GM18858 (cell line): ENCODE data around the gene CEP164.
"Not testable (repeated sequence)": the region's sequence is repeated elsewhere in the genome, so short reads cannot be mapped to it uniquely, and the experiment has no call there.

ENCODE experiments used
- ATAC-seq: cut with Tn5 transposase; IDR thresholded peaks from one replicate; pipeline ENCODE4 v1.9.1; 2021; ENCODE audit not compliant: unreplicated experiment

Gene CEP164

DNA sequence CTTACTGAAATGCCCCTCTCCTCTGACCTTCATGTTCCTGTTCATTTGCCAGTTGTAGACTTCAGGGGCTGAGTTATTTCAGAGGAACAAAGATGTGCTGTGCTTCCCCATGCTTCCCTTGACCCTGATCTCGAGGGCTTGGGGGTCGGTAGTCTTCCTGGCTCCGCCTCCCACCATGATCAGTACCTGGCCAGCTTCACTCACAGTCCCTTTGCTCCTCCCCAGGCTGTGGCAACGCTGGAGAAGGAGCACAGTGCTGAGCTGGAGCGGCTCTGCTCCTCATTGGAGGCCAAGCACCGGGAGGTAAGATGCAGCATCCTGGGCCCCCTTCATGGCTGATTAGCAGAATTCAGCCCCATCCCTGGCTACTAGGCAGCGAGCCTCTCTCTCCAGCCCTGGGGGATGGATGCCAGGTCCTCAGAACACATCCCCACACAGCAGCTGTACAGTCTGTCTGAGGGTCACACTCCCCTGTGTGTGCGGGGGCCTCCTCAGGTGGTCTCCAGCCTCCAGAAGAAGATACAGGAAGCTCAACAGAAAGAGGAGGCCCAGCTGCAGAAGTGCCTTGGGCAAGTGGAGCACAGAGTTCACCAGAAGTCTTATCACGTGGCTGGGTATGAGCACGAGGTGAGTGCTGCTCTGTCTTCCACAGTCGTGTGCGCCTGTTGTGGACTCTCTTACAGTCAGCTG lies 64.5 kb downstream of the CEP164 start:
- ATAC-seq = no peak

DNA sequence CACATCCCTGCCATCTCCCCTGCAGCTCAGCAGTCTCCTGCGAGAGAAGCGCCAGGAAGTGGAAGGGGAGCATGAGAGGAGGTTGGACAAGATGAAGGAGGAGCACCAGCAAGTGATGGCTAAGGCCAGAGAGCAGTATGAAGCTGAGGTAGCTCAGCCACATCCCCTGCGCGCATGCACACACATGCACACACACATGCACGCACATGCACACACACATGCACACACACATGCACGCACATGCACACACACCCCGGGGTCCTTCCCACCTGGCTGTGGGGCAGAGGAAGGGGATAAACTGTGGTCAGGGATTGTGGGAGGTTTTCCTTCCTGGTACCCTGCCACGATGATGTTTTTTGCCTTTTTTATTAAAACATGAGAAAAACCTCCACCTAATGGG lies 65.3 kb downstream of the CEP164 start:
- no peak for ATAC-seq

DNA sequence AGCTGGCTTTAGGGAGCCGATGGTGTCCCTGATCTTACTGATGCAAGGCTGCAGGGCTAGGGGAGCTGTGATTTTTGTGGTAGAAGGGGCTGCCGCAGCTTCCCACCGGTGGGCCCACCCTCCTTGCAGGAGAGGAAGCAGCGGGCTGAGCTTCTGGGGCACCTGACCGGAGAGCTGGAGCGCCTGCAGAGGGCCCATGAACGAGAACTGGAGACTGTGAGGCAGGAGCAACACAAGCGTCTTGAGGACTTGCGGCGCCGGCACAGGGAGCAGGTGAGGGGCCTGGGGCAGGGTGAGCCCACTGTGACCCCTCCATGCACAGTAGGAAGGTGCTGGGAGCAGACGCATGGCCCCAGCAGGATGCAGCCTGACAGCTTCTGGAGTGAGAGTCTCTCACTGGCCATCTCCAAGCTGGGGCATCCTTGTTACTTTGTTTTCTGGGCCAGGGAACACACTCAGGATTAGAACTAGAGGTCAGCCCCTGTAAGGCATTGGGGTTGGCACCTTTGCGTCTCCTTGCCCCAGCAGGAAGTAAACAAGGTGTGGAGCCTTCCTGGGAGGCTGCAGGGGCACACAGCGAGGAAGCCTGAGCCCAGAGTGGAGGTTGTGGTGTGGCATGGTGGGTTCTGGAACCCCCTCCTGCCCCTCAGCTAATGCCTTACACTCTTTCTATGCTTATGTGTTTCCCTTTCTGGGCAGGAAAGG lies 66.7 kb downstream of the CEP164 start:
- no peak for ATAC-seq

DNA sequence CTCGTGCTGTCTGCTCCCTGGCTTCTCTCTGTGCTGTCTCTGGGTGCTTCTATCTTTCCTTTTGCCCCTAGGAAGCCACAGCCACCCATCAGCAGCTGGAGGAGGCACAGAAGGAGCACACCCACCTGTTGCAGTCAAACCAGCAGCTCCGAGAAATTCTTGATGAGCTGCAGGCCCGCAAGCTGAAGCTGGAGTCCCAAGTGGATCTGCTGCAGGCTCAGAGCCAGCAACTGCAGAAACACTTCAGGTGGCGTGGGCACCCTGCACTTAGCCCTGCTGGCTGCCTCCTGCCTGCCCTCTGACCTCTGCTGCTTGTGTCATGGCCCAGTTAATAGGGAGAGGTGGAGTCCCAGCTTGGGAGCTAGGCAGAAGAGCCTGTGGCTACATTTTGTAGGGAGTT lies 67.8 kb downstream of the CEP164 start:
- ATAC-seq = no peak

DNA sequence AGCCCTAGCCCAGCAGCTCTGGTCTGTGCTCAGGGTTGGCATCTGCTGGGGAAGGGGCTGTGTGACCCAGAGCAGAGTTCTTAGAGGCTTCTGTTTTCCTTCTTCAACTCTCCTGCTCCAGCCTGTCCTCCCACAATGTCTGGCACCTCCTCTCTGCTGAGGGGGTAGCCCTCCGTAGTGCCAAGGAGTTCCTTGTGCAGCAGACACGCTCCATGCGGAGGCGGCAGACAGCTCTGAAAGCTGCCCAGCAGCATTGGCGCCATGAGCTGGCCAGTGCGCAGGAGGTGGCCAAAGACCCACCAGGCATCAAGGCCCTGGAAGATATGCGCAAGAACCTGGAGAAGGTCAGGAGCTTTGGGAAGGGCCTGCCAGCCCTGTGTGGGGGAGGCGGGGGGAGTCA lies 69.3 kb downstream of the CEP164 start:
- ATAC-seq = no peak

DNA sequence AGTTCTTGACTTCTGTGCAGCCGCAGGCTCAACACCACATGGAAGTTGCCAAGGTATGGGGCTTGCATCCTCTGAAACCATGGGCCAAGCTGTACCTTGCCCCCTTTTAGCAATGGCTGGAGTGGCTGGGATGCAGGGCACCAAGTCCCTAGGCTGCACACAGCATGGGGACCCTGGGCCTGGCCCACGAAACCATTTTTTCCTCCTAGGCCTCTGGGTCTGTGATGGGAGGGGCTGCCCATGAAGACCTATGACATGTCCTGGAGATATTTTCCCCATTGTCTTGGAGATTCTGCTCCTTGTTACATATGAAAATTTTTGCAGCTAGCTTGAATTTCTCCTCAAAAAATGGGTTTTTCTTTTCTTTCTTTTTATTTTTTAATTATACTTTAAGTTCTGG lies 71.0 kb downstream of the CEP164 start:
- not testable (repeated sequence) for ATAC-seq

DNA sequence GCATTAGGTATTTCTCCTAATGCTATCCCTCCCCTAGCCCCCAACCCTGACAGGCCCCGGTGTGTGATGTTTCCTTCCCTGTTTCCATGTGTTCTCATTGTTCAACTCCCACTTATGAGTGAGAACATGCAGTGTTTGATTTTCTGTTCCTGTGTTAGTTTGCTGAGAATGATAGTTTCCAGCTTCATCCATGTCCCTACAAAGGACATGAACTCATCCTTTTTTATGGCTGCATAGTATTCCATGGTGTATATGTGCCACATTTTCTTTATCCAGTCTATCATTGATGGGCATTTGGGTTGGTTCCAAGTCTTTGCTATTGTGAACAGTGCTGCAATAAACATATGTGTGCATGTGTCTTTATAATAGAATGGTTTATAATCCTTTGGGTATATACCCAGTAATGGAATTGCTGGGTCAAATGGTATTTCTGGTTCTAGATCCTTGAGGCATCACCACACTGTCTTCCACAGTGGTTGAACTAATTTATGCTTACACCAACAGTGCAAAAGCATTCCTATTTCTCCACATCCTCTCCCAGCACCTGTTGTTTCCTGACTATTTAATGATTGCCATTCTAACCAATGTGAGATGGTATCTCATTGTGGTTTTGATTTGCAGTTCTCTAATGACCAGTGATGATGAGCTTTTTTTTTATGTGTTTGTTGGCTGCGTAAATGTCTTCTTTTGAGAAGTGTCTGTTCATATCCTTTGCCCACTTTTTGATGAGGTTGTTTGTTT lies 71.6 kb downstream of the CEP164 start:
- ATAC-seq = not testable (repeated sequence)

DNA sequence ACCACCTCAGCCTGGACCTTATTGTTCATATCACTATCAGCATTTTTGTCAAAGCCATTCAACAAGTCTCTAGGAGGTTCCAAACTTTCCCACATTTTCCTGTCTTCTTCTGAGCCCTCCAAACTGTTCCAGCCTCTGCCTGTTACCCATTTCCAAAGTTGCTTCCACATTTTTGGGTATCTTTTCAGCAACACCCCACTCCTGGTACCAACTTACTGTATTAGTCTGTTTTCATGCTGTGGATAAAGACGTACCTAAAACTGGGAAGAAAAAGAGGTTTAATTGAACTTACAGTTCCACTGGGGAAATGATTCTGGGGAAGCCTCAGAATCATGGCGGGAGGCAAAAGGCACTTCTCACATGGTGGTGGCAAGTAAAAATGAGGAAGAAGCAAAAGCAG lies 78.2 kb downstream of the CEP164 start:
- ATAC-seq = not testable (repeated sequence)

DNA sequence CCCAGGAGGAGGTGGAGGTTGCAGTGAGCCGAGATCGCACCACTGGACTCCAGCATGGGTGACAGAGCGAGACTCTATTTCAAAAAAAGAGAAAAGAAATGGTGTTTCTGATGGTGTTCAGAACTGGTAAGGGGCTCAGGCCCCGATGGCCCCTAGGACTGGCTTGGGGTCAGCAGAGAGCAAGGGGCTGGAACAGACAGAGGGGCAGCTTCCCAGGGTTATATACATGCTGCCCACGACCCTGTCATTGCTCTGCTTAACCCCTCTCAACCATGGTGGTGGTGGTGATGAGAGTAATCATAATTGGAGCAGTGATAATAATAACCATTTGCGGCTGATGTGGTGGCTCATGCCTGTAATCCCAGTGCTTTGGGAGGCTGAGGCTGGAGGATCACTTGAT lies 79.4 kb downstream of the CEP164 start:
- ATAC-seq = no peak

DNA sequence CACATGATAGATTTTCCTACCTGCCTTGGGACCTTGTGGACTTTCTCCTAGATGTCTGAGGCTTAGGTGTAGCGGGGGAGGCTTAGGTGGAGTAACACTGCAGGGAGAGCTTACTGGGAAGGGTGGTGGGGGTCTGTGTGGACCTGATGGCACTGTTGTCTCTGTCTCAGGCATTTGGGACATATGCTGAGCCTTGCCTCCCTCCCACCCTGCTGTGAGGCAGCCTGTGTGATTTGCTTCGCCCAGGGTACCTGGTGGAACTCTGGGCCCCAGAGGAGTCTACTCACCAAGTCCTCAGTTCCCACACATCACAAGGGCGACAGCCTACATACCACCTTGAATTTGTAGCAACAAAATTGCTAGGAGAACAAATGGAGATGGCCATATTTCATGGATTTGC lies 80.7 kb downstream of the CEP164 start:
- ATAC-seq = no peak

DNA sequence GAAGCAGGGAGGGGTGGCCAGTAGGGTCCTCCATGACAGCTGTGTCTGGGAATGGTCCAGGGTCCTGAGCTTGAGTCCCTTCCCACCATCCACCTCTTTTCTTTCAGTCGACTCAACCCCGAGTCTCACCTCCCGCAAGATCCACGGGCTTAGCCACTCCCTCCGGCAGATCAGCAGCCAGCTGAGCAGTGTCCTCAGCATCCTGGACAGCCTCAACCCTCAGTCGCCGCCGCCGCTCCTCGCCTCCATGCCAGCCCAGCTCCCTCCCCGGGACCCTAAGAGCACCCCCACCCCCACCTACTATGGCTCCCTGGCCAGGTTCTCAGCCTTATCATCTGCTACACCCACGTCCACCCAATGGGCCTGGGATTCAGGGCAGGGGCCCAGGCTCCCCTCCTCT lies 81.9 kb downstream of the CEP164 start:
- ATAC-seq = no peak

DNA sequence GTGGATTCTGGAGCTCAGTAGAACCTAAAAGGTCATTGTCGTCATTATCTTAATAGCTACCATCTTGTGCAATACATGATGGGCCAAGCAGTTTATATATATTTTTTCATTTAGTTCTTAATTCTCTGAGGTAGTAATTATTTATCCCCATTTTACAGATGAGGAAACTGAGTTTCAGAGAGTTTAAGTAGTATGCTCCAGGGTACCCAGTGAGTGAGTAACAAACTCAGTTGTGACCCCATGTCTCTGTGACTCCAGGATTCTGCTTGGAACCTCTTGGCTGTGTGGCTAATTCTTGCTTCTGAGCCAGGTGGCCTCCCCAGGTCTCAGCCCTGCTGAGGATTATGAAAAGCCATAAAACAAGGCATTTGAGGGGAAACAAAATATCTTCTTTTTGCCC lies 82.6 kb downstream of the CEP164 start:
- no peak for ATAC-seq

DNA sequence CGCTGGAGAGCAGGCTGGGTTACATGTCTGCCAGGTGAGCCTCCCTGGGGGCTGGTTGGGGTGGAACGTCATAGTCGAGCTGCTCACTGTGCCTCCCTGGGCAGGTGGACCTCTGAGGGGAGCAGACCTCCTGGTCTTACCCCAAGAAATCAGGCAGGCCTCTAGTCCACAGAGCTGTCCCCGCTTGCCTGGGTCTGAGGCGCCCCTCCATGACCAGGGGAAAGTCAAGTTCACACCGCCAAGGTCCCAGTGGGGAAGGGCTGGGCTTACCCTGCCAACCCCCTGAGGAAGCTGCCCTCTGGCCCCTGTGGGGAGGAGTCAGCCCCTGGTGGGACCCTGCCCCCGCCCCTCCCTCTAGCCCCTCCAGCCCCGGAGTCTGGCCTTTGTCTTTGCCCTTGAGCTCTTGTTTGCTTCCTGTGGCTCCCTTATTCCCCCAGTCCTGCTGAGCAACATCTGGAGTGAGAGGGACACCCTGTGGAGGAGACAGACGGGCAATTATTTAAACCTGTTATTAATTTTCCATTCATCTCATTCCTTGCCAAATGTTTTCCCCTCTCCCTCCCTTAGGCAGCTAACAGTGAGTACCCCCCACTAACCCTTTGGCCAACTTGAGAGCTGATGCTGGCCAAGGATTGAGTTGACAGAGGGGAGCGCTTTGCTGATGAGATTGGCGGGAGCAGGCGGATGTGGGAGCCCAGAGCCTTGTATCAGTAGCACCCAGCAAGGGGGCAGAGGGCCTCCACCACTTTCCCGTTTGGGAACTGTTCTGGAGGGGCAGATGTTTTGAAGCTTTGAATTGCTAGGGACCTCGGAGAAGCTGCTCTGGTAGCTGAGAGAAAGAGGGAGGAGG lies 83.4 kb downstream of the CEP164 start:
- ATAC-seq = no peak

DNA sequence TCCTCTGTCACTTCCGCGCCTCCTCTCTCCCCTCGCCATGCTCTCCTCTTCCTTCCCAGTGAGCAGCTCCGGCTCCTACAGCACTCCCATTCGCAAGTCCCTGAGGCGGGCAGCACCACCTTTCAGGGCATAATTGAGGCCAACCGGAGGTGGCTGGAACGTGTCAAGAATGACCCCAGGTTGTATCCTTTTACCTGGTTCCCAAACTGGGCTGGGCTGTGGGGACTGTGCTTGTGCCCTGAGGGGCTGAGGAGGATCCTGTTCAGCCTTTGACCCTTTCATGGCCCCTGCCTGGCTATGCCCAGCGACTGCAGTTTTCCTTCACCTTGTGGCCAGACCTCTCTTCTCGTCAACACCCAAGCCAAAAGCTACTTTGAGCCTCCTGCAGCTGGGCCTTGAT lies 84.1 kb downstream of the CEP164 start:
- no peak for ATAC-seq

DNA sequence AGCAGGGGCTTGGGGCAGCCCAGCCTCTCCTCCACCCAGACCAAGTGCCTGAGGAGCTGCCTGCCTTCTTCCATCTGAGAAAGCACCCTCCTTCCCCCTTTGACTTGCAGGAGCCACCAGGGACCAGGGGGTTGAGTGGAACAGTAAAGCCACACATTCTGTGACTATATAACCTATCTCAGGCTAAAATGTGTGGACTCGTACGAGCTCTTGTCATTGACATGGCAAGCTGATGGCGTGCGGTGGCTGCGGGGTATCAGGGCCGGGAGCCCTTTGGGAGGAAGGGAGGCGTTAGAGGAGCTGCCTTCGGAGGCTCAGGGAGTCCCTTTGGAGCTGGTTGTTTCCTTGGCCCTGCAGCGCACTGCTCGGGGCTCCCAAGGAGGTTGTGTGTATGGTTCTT lies 84.5 kb downstream of the CEP164 start:
- no peak for ATAC-seq

DNA sequence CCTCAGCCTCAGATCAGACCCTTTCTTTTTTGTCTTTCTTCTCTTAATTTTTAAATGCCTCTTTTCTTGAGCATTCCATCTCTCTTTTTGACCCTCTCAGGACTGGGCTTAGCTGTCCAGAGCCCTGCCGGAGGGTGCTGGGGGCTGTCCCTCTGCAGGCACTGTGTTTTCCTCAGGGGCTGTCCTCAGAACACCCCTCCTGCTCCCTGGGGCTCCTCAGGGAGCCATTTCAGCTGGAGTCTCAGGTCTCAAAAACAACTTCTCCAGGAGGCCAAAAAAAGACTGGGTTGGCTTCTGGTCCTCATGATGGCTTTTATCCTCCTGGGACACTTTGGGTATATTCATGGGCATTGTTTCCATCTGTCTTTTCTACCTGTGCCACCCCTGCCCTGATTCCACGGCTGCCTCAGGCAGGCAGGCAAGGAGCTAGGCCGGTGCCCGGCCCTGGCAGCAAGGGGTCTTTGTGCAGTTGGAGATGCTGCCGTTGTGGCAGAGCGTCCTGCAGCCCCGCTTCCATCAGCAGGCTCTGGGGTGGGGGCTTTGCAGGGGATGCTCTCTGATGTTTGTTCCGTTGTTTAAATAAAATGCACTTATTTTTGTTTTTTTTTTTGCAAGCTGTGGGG lies 85.1 kb downstream of the CEP164 start:
- no peak for ATAC-seq

DNA sequence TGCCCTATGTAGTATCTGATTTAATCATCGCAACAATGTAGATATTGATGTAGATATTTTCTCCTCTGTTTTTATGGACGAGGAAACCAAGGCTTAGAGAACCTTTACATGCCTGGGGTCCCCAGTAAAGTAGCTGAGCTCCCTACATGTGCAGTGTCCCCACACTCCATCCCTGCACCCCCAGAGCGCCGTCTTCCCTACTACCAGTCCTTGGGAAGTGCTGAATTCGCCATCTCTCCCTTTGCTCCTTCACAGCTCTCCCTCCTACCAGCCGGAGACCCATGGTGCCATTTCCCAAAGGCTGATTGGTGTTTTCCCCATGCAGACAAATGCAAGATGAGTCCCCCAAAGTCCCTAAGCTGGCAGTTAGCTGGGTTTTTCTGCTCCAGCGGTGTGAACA lies 86.0 kb downstream of the CEP164 start:
- ATAC-seq = no peak

DNA sequence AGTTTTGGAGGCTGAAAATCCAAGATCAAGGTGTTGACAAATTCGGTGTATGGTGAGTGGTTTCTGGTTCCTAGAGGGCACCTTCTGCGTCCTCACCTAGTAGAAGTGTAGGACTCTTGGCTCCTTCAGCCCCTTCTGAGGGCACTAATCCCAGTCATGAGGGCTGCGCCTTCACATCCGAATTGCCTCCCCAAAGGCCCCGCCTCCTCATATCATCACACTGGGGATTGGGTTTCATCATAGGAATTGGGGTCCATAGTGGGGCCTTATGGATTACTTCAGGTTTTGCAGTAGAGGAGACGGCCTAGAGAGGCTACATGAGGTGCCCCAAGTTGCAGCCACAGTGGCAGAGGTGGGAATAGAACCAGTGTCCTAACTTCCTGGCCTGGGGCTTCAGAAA lies 87.1 kb downstream of the CEP164 start:
- ATAC-seq = no peak

DNA sequence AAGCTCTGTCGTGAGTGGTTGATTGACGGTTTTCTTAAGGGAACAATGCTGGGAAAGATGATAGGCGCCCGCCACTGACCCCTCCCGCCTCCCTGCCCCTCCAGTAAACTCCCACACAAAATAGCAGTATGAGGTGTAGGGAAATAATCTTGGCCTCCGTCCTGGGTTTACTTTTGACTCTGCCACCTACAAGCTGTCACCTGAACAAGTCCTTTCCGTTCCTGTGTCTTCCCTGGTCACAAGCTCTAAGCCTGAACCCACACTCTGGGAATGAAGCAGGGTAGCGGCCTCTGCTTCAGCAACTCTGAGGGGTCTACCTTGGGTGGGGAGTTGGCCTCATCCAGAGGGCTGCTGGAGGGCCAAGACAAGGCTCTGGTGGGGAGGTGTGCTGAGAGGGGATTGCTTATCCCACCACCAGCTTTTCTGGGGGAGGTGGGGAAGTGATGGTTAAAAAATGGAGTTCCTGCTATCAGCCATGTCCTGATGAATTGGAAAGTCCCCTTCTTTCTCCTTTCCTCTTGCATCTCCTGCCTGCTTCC lies 87.8 kb downstream of the CEP164 start:
- no peak for ATAC-seq

DNA sequence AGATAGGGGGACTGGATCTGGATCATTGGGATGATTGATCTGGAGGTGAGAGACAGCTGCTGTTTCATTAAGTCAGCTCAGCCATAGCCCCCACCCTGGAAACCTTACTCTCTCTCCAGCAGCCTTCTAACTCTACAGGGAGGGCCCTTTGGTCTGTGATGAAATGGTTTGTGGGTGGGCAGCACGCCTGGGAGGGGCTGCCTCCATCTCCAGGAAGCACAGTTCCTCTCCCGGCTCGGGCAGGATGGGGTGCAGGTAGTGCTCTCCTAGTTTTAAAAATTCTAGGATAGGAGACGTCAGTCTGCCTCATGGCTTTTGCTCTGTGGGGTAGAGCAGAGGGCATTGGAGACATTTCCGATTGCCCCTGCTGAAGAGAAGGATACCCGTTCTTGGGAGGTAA lies 89.7 kb downstream of the CEP164 start:
- ATAC-seq = no peak

DNA sequence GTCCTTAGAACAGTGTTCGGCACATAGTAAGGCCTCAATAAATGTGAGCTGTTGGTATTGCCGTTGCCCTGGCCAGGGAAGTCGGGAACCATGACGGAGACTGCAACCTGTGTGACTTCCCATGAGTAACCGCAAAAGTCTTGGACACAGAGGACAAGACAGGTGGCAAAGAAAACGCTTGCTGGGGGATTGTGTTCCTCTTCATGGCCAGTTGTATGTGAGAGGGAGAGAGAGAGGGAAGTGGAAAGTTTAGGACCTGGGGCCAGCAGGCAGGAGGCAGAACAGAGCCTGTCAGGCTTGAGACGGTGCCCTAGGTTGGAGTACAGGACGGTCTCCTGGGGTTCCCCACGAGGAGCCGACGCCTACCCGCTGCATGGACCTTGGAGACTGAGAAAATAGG lies 90.2 kb downstream of the CEP164 start:
- ATAC-seq = no peak
